IPS-NIHi7 (cell line): ENCODE data around the gene TBX4.
"Not testable (repeated sequence)": the region's sequence is repeated elsewhere in the genome, so short reads cannot be mapped to it uniquely, and the experiment has no call there.

Experiments
- DNase-seq: peaks from one replicate; pipeline ENCODE4 v3.0.0; 2012; ENCODE audit warnings: mixed read lengths; ENCODE audit errors: extremely low spot score

Gene TBX4

DNA sequence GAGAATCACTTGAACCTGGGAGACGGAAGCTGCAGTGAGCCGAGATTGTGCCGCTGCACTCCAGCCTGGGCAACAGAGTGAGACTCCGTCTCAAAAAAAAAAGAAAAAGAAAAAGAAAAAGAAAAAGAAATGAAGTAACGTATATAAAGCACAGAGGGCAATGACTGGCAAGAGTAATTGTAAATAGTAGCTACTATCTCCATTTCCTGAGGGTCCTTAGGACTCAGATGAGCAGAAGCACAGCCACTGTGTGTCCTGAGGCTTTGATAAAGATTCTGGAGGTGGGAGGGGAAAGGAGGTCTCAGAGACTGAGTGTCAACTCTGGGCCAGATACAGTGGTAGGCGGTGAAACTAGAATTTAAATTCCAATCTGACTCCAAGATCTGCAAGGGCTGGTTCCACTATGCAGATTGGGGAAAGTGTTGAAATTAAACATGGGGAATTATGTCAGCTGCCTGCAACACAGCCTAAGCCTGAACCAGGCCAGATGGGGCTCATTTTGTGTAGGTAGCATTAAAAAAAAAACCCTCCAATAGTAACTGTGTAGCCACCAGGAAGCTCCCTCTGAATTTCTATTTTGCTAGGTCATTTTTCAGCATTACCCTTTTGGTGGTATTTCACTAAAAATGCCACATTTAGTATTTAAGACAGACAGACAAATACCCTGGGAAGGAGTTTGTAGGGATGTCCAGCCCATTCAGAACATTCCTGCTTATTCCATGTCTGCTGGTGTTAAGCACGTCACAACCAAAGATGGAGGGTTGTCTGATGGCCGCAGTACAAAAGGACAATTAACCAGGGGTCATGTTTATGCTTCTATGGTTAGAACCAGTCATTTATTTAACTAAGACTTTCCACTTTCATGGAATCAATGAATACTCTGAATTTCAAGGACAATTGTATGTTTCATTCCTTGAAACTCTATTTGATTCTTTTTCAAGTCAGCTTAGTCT, 46.1 kb downstream of the TBX4 start:
- DNase-seq, result no peak

DNA sequence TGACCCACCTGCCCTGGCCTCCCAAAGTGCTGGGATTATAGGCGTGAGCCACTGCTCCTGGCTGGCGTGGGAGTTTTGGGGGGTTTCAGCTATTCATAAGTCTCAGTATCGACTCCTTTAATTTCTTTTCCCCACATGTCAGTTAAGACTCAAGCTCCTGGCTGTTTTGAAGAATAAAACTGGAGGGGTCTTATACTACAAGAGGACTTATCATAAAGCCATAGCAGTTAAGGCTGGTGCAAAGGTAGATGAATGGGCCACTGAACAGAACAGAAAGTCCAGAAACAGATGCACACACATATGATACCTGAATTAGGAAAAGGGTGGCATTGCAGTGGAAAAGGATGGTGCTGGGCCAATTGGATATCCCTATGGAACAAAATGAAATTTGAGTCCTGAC, 47.4 kb downstream of the TBX4 start:
- no peak for DNase-seq

DNA sequence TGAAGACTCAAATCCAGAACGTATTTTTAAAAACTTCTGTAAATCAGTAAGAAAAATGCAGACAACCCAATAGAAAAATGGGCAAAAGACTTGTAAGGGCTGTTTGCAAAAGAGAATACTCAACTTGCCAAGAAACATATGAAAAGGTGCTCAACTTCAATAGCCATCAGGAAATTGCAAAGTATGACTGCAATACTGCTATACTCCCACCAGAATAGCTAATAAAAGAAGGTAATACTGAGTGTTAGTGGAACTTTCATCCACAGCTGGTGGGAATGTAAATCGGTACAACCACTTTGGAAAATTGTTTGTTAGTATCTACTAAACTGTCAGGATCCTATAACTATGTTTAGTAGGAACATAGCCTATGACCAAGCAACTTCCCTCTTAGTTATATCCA, 48.1 kb downstream of the TBX4 start:
- no peak for DNase-seq

DNA sequence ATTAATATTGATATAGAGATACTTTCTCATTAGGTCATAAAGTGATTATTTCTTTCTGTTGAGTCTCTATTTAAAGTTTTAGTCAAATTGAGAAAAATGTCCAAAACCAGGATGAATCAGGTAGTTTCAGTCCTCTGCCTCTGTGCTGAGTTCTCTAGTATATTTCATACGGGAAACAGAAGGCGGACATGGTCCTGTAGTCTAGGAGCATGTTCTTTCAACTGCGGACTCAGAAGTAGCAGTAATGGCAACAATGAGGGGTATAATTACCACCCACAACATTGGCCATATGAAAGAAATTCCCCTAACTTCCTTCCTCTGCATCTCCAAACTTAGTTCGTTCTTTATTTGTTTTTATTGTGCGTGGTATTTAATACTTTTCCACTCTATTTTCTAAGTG, 50.1 kb downstream of the TBX4 start:
- no peak for DNase-seq

DNA sequence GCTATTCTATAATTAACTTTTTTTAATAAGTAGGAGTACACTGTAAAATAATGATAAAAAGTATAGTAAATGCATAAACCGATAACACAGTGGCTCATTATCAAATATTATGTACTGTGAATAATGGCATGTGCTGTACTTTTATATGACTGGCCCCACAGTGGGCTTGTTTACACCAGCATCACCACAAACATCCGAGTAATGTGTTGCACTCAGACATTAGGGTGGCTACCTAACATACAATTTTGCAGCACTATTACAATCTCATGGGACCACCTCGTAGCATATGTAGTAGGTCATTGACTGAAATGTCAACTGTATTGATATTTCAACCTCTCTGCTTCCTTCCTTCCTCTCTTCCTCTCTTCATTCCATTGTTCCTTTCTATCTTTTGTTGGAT, 51.7 kb downstream of the TBX4 start:
- no peak for DNase-seq

DNA sequence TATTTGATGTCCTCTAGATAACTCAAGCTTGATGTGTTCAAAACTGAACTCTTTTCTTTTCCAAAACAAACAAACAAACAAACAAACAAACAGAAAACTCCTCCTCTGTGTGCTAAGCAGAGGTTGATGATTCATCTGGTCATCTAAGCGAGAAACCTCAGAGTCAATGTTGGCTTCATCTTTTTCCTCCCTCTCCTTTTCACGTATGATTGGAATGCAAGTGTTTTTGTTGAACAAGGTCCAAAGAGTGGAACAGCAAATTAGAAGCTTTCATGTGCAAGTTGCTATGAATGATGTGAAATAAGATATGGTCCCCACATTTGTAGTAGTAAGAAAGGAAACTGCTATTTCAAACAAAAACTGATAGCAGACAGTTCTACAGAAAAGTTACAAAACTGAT, 52.5 kb downstream of the TBX4 start:
- DNase-seq, result no peak

DNA sequence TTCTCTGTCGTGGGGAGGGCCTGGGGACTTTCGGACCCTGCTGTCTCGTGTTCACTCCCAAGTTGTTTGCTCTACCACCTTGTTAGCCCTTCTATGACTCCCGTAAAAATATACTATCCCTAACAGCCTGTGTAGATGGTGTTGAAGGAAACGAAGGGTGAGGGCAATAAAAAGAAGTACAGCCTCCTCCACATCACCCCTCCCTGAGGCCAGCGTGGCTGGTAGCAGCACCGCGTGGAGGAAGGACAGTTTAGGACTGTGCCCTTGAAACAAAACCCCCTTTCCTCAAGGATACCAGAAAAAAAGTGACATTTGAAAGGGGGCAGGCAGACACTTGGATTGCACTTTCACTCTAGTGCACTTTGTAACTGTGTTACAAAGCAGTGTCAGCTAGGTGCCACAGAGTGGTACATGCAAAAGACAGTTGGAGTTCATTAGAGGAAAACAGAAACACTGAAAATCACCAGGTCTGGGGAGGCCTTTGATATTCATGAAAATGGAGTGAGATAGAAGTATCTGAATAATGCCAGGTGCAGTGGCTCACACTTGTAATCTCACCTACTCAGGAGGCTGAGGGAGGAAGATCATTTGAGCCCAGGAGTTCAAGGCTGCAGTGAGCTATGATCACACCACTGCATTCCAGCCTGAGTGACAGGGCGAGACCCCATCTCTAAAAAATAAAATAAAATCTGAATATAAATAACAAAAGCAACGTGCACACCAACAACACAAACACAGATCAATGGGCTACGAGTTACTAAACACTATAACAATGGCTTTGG, 53.8 kb downstream of the TBX4 start:
- no peak for DNase-seq

DNA sequence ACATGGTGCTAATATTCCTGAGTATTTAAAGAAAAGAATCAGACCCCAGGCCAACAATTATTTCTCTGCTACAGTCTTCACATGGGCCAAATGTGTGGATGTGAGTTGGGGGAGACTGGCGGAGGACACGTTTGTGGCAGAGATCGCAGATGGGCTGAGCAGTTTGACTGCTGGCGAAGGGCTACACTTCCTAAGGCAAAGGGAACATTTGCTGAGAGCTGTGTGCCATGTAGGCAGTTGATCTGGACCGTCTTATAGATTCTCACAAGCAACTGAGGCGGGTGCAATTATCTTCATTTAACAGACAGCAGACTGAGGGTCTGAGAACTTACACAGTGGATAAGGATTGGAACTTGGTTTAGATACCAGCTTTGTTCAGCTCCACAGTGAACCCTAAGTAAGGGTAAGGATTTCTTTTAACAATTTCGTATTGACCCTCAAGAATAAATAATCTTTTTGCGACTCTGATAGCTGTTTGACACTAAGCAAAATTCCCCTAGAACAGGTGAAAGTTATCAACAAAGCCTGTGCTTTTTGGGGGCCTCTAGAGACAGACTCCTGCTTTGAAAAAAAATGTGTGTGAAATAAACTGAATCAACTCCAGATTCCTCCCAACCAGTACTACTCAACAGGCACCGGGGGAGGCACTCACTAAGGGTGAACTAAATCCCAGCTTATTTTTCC, 55.3 kb downstream of the TBX4 start:
- no peak for DNase-seq

DNA sequence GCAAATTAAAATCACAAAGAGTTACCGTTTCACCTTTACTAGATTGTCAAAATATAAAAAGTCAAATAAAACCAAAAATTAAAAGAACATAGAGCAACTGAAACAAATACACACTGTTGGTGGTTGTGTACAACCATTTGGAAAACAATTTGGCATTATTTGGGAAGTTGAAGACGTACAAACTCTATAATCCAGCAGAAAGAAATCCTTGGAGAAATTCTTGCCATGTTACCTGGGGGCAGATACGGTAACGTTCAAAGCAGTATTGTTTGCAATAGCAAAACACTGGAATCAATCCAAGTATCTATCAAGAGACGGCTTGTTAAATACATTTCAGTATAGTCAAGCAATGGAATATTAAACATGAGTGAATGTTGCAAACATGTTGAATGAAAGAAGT, 56.7 kb downstream of the TBX4 start:
- no peak for DNase-seq

DNA sequence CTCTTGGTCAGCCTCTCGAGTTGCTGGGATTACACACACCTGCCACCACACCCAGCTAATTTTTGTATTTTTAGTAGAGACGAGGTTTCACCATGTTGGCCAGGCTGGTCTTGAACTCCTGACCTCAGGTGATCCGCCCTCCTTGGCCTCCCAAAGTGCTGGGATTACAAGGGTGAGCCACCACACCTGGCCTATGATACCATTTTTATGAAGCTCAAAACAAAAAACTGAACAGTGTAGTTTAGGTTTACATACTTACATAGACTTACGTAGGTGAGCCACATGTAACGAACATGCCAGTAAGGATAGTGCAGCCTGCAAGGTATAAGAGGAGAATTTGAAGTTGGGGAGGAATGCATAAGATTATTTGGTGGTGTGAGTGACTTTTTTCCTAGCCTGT, 57.2 kb downstream of the TBX4 start:
- DNase-seq, result not testable (repeated sequence)

DNA sequence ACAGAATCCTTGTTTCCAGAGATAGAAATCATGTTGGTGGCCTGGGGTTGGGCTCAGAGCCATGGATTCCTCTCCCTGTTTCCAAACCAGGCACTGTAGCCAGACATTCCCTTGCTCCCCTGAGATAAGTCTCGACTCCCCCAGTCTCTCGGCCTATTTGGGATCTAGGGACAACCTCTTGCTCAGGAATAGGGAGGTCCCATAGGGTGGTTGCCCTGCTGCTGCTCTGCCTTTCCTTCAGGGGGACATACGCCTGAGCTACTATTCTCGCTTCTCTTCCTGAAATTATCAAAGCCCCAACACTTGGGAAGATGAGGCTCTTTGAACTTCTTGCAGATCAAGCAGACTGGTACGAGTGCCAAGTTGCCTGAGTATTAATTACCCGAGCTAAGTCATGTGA, 58.0 kb downstream of the TBX4 start:
- no peak for DNase-seq

DNA sequence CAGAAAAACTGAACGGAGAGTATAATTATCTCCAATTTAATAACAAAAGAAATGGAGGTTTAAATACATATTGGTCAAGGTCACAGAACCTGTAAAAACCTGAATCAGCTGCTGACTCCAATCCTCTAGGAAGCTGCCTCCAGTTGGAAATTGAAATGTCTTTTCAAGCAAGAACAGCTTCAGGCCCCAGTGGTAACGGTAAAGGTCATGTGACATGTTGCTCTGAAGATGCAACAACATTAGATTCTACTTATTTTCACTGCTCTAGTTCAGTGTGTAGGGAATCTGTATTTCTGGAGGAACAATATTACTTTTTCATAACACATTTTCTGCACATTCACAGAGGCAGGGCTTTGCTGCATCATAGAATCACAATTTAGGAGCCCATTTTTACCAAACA, 58.8 kb downstream of the TBX4 start:
- DNase-seq, result no peak

DNA sequence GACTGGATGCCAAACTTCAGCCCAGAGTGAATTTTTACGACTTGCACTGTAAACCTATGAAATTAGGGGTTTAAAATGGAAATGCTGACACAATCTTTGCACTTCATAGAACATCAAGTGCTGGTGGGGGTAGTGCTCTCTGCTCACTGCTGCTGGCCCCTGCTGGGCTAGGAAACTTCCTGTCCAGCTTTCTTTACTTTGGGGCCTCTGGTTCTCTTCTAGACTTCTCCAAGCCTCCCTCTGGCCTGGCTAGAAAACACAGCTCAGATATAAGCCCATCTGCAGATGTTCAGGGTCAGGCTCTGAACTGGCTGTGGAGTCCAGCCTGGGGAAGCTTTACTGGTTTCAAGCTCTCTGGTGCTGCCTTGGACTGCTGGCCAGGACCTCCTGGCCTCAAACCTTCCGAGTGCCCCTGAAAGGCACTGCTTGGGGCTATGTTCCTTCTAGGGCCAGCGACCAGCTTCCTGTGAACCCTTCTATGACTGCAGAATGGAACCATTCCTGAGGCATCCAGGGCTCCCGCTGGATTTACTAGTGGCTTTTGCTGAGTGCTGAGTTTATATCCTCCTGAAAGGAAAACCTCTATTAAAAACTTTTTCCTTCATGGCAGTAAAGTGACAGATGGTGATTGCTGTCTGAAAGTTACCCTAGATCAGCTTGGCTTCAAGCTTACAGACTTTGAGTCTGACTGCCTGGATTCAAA, 59.4 kb downstream of the TBX4 start:
- no peak for DNase-seq

DNA sequence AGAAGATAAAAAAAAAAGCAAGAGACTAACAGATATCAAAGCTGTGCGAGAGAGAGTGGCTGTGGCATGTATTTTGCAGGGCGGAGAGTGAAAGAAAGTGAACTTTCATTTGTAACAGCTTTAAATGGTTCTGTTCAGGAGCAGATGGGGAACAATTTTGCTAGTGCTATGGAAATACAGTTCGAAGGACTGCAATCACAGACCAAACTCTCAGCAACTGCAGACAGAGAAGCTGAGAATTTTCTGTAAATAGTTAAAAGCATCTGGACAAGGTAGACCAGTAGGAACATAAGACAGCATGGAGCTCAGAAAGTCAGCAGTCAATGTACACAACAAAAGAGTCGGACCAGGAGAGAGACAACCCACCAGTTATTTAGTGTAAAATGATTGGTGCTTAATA, 62.3 kb downstream of the TBX4 start:
- no peak for DNase-seq

DNA sequence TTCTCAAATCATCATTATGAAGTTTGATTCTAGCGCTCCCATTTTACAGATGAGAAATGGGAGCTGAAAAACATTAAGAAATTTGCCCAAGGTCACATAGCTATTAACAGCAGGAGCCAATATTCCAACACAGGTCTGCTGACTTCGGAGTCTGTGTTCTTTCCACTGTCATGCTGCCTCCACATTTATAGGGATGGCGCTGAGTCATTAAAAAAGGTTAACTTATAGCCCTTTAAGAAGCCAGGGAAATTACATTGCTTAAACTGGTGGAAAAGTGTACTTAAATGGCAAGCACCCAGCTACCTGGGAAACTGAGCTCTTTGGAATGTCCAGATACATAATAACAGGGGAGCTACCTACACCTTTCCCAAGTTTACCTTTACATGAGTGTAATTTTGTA, 65.0 kb downstream of the TBX4 start:
- DNase-seq, result no peak

DNA sequence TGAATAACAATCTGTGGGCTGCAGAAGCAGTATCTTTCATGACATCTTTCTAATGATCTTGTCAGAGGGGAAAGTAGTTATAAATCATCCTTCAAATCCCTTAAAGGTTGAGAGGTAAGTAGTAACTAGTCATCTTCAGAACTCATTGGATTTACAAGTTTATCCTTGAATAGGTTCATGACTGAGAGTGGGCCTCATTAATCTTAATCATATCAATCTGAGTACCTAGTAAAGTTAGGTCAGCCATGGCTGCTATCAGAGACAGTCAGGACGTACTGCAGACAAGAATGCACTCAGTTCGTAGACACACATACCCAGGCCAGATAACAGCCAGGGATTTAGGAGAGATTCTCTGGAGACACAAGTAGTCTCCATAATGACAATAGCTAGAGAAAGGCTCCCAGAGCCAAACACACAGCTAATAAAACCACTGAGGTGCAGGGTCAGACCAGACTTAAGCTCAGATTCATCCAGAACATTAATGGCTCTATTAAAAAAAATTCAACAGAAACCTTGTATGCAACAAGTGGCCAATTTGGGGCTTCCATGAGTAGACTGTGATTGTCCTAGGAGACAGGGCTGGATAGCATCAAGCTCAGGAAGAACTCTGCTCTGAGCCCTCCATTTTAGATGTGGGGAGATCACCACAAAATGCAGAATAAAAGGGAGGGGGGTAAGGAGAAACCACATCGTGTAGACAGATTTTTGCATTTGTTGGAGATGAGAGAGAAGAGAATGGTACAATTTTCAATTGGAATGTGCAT, 65.8 kb downstream of the TBX4 start:
- no peak for DNase-seq

DNA sequence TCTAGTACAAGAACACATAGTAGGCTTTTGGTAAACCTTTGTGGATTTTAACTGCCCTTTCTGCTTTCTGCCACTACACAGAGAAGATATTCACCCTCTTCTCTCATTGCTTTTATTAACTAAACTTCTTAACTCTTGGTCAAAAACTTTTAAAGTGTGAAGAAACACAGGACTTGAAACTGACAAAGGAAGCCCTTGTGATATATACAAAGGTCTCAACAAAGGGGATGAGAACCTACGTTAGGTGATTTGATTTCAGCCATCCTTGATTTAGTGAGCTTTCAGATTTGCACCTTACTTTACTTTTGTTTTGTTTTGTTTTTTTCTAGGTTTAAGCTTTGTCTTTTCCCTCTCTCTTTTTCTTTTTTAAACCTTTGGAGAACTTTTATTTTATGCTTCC, 66.9 kb downstream of the TBX4 start:
- no peak for DNase-seq

DNA sequence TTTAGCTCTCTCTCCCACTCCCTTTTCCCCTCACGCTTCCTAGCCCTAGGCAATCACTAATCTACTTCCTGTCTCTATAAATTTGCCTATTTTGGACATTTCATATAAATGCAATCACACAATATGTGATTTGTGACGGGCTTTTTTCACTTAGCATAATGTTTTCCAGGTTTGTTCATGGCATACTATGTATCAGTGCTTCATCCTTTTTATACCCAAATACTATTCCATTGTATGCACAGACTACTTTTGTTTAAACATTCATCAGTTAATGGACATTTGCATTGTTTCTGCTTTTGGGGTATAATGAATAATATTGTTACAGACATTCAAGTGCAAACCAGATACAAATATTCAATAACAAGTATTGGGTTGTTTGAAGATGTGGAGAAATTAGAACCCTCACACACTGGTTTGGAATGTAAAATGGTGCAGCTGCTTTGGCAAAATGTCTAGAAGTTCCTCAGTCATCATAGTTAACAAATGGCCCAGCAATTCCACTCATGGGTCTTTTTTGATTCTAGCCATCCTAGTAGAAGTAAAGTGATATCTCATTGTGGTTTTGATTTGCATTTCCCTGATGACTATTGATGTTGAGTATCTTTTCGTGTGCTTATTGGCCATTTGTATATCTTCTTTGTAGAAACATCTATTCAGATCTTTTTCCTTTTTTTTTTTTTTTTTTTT, 67.7 kb downstream of the TBX4 start:
- no peak for DNase-seq

DNA sequence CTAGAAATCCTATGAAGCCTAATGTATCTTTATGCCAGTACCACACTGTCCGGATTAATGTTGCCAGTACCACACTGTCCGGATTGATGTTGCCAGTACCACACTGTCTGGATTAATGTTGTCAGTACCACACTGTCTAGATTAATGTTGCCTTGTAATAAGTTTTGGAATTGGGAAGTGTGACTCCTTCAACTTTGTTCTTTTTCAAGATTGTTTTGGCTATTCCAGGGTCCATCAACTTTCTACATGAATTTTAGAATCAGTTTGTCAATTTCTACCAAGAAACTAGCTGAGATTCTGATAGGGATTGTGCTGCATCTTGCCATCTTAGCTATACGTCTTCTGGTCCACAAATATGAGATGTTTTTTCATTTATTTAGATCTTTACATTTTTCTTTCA, 68.7 kb downstream of the TBX4 start:
- DNase-seq, result no peak

DNA sequence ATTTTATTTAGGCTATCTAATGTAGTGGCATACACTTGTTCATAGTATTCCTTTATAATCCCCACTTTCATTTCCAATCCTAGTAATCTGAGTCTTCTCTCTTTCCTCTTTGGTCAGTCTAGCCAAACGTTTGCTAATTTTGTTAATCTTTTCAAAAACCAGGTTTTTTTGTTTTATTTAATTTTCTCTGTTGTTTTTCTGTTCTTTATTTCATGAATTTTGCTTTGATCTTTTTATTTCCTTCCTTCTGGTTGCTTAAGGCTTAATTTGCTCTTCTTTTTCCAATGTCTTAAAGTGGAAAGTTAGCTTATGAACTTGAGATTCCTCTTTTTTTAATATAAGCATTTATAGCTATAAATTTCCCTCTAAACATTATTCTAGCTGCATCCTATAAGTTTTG, 69.9 kb downstream of the TBX4 start:
- DNase-seq, result no peak

DNA sequence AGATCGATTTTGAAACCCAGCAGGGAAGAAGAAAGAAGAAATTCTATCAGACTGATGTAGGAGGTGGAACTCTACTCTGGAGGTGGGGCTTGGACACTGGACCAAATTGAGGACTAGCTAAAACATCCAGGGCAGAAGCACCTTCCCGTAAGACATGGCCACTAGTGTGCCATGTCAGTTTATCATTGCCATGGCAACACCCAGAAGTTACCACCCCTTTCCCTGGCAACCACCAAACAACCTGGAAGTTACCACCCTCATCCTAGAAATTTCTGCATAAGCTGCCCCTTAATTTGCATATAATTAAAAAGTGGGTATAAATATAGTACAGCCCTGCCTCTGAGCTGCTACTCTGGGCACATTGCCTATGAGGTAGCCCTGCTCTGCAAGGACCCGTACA, 72.1 kb downstream of the TBX4 start:
- no peak for DNase-seq
